GM18507 (cell line): ENCODE results near the gene CERS5.

Experiments used
- DNase-seq: peaks from one replicate; pipeline ENCODE4 v3.0.0; 2011; ENCODE audit warnings: low read depth; ENCODE audit not compliant: insufficient read length; ENCODE audit errors: extremely low spot score
- FAIRE-seq: peaks from 2 replicates; lab custom pipeline; 2011; peaks lifted over from hg19 to GRCh38; lab: Jason Lieb, UNC

CERS5 gene

GRCh38 chr12:50147281-50147680 is 19.9 kb downstream of the CERS5 start:
- FAIRE-seq (no peak), DNase-seq (no peak)

DNA sequence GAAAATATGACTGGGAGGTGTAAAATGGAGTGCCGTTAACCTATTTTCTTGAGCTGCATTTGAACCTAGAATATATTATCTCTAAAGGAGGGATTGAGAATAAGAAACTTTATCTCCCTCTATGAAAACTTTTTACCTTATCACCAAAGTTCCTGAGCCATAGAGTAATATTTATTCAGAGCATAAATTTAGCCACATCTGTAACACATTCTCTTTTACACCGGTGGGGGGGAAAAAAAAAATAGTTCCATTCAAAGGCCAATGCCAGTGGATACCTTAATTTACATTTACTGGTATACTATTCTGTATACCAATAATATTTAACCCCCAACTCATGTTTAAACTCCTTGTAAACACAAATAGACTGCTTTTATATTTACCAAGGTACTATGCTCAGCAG is 21.7 kb downstream of the CERS5 start:
- no peak for FAIRE-seq
- DNase-seq, result no peak

- FAIRE-seq, result no peak
- no peak for DNase-seq
Measured at GRCh38 chr12:50142993-50143392, 24.2 kb downstream of the CERS5 start.

GRCh38 chr12:50132505-50133135 is 34.5 kb downstream of the CERS5 start:
- DNase-seq (no peak), FAIRE-seq (no peak)

DNA sequence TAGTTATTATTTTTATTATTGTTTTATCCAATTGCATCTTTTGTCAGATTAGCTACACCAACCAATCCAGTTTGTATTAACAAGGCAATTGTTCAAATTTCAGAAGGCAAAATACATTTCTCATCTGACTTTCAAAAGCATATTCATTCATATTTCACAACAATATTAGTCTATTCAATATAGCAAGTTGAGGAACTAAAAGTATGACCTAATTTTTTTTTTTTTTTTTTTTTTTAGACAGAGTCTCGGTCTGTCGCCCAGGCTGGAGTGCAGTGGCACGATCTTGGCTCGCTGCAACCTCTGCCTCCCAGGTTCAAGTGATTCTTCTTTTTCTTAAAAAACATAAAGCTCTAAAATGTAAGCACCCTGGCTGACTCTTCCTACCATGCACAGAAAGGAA is 37.9 kb downstream of the CERS5 start:
- no peak for DNase-seq
- FAIRE-seq, result no peak

DNA sequence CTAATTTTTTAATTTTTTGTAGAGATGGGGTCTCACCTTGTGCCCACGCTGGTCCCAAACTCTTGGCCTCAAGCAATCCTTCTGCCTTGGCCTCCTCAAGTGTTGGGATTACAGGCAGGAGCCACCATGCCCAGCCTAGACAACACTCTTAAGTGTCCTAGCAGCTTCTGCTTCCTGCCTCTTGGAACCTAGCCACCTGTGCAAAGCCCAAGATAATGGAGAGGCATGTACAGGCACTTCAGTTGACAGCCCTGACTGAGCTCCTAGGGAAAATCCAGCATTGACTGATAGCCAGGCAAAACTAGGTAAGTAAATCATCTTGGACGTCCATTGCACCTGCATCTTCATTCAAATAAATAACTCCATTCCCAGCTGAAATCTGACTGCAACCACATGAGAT is 39.6 kb downstream of the CERS5 start:
- DNase-seq (no peak), FAIRE-seq (no peak)

DNA sequence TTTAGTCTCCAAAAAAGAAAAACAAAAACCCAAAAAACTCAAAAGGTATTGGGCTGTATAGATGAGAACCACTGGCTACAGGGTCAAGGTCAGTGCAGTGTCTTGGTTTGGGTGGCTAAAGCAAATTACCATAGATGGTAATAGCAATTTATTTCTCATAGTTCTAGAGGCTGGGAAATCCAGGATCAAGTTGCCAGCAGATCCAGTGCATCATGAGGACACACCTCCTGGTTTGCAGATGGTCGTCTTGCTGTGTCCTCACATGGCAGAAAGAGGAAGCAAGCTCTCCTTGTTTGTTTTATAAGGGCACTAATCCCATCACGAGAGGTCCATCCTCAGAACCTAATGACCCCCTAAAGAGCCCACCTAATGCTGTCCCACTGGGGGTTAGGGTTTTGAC is 44.0 kb downstream of the CERS5 start:
- FAIRE-seq, result no peak

GRCh38 chr12:50121641-50122040 is 45.5 kb downstream of the CERS5 start:
- DNase-seq, result no peak
- no peak for FAIRE-seq

More for the DNA sequence above, 44.0 kb downstream of the CERS5 start:
- DNase-seq, result no peak

DNA sequence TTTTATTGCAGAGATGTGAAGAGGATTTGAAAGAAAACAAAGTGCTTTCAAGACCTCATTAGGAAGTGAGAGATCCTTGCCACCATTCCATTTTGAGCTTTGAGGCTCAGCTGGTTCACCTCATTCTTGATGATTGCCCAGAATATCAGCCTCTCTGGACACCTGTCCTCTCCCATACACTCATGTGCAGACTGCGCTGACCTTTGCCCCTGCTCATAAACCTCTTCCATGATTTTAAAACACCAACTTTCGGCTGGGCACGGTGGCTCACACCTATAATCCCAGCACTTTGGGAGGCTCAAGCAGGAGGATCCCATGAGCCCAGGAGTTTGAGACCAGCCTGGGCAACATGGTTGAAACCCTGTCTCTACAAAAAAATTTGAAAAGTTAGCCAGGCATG is 46.2 kb downstream of the CERS5 start:
- no peak for DNase-seq
- no peak for FAIRE-seq

- DNase-seq, result no peak
- FAIRE-seq, result no peak
Measured at GRCh38 chr12:50120521-50120920, 46.6 kb downstream of the CERS5 start.

GRCh38 chr12:50119387-50119786 is 47.8 kb downstream of the CERS5 start:
- no peak for FAIRE-seq
- no peak for DNase-seq

- DNase-seq (no peak), FAIRE-seq (no peak)
Measured at GRCh38 chr12:50117057-50117622, 50.0 kb downstream of the CERS5 start.

DNA sequence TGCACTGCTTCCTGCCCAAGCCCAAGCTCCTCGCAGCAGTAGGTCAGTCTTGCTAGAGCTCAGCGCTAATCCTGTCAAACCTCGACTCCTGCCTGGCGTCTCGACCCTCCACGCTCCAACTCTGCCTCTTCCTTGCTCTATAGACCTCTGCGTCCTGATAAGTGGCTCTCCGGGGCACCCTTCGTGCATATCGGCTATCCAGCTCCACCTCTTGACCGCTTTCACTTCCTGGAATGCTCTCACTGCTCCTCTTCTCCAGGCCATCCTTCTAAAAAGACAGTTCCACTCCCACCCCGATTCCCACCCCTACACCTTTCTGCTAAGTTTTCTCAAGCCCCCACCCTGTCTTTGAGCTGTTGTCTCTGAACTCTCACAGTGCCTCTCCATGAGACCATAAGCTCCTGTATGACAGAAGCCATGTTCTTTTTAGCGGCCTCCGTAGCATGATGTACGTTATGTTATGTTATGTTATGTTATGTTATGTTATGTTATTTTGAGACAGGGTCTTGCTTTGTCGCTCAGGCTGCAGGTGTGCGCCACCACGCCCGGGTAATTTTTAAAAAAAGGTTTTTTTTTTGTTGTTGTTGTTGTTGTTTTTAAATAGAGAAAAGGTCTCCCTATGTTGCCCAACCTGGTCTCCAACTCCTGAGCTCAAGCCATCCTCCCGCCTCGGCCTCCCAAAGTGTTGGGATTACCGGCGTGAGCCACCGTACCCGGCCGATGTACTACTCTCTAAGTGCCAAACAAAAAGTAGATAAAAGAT is 54.5 kb downstream of the CERS5 start:
- DNase-seq, result no peak

DNA sequence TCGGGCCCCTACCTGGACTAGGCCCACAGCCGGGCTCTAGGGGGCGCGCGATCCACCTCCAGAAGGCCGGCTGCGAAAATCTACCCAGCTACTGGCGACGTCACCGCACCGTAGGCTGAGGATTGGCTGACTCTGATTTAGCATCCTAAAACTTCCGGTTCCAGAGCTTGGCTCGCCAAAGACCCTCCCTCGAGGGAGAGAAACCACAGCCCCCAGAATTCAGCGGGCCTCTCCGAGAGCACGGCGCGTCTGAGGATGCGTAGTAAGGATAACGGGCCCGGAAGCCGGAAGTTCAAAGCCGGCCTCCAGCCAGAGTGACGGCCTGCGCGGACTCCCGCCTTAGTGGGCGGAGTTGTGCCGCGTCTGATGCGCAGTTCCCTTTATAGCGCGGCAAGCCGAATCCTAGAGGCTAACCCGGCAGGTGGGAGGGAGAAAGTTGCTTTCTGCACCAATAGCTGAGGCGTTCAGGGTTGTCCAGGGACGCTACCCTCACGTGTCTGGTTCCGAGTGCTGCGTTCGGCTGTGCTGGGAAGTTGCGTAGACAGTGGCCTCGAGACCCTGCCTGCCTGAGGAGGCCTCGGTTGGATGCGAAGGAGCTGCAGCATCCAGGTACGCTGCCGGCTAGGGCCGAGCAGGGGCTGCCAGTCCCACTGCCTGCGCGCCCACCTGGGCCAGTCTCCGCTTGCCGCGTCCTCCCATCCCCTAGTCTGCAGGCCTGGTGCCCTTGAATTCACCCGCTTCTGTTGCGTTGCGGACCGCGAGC is 55.3 kb downstream of the CERS5 start, which contains the start of gene COX14:
Gene COX14, plus strand, starts transcription at position 544 of the 763 bp plus-strand sequence. CDS start 7,808 bp downstream, outside the sequence.
- peak; percentile 100 for FAIRE-seq
- DNase-seq, result peak; percentile 94

More for the DNA sequence above, 54.5 kb downstream of the CERS5 start:
- FAIRE-seq, result peak; percentile 55

DNA sequence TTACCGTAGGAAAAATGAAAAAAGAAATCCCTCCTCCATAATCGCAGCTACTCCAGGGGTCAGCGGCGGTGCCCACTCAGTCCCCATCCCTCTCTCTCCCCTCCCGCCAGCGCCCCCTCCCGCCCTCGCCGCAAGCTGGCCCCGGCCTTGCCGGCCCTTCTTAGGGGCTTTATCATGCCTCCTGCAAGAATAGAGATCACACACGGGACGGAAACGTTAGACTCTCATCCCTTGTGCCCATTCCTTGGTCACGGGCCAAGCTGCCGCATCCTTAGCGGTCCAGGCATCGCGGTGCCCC is 55.8 kb downstream of the CERS5 start:
- FAIRE-seq, result no peak
- no peak for DNase-seq

DNA sequence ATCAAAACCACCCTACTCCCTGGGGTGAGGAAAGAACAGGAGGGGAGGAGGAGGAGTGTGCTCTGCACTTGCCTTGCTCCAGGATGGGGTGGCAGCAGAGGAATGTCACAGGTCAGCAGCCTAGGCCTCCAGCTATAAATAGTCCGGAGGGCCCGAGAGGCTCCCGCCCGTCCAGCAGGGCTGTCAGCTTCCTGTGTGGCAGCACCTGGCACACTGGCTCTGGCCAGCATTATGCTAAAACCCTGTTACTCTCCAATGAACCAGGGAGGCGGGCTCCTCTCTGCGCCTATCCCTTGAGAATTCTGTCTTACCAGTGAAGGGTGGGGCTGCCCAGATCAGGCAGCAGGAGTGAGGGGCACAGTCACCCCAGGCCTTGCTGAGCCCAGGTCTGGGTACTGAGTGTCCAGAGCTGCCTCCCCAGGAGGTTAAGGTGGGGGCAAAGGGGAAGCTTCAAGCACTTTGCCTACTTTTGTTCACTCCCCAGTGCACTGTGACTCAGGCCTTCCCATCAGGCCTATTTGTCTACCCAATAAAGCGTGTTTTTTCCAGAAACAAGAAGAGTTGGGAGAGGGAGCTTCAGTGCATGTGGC is 56.3 kb downstream of the CERS5 start:
- DNase-seq, result no peak
- peak; percentile 63 for FAIRE-seq

- FAIRE-seq, result peak; percentile 87
Measured at GRCh38 chr12:50110127-50110761, 56.9 kb downstream of the CERS5 start.

DNA sequence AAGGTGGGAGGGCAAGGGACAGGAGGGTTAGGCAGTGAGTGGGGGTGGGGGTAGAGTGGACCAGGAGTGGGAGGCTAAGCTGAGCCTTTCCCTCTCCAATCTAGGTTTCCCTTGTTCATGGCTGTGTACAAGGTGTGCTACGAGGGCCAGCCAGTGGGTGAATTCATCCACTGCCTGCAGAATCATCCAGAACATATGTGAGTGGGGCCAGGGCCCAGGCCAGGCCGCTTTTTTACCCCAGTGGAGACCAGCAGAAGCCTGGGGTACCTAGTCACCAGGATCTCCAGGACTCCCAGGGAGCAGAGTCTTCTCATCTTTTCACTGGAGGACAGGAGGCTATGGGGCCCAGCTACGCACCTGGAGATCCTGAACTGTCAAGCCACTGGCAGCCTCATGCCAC is 57.9 kb downstream of the CERS5 start:
- FAIRE-seq, result no peak
- DNase-seq, result no peak

More at GRCh38 chr12:50110127-50110761, 56.9 kb downstream of the CERS5 start:
- DNase-seq, result no peak
